ENCODE measurements around the gene TRIM24.
"Not testable (repeated sequence)": the region's sequence is repeated elsewhere in the genome, so short reads cannot be mapped to it uniquely, and the experiment has no call there.

TRIM24 gene

GRCh38 chr7:138525757-138526156 is 65.7 kb downstream of the TRIM24 start:
- Histone ChIP-seq H3F3A (ENCODE audit: low read depth) (no peaks in the 10 kb centered on the region), H3K9me3 (ENCODE audit: insufficient read depth, low read depth, low read length) (peaks cover 26% of the 10 kb centered on the region), H3K4me3 (ENCODE audit: low read length, poor library complexity, severe bottlenecking) (no peak overlapping the region), H3K4me2 (ENCODE audit: low read depth, low read length, poor library complexity, severe bottlenecking) (no peak overlapping the region), H3K79me2 (ENCODE audit: insufficient read depth, low read length) (no peaks in the 10 kb centered on the region), H3K36me3 (ENCODE audit: insufficient read depth, low read length) (peaks cover 75% of the 10 kb centered on the region), H3K27me3 (ENCODE audit: insufficient read depth, low read length, poor library complexity, severe bottlenecking) (no peaks in the 10 kb centered on the region), H3K4me1 (ENCODE audit: insufficient read depth, low read length, poor library complexity, severe bottlenecking) (no peaks in the 10 kb centered on the region), H3K9ac (ENCODE audit: low read depth, low read length, poor library complexity, severe bottlenecking) (no peak overlapping the region), H2AFZ (ENCODE audit: low read length) (no peak overlapping the region), H4K20me1 (ENCODE audit: insufficient read depth, low read length, poor library complexity, severe bottlenecking) (no peaks in the 10 kb centered on the region), H3K9me2 (replicated peaks; ENCODE audit: low read depth, low read length) (no peaks in the 10 kb centered on the region)
- no peak for TF ChIP-seq CTCF (conservative IDR thresholded peaks at IDR 0.05; ENCODE audit: low read length)
- TF ChIP-seq EZH2phosphoT487 (IDR thresholded peaks at IDR 0.05; ENCODE audit: borderline replicate concordance), result no peak

- Histone ChIP-seq H3K9ac (ENCODE audit: low read depth, low read length, poor library complexity, severe bottlenecking) (no peak overlapping the region), H3K4me3 (ENCODE audit: low read length, poor library complexity, severe bottlenecking) (no peak overlapping the region), H3K27me3 (ENCODE audit: insufficient read depth, low read length, poor library complexity, severe bottlenecking) (no peaks in the 10 kb centered on the region), H3K4me2 (ENCODE audit: low read depth, low read length, poor library complexity, severe bottlenecking) (no peak overlapping the region), H3K9me3 (ENCODE audit: insufficient read depth, low read depth, low read length) (peaks cover 26% of the 10 kb centered on the region), H3K36me3 (ENCODE audit: insufficient read depth, low read length) (peaks cover 62% of the 10 kb centered on the region), H3K9me2 (replicated peaks; ENCODE audit: low read depth, low read length) (no peaks in the 10 kb centered on the region), H3K79me2 (ENCODE audit: insufficient read depth, low read length) (no peaks in the 10 kb centered on the region), H3F3A (ENCODE audit: low read depth) (no peaks in the 10 kb centered on the region), H2AFZ (ENCODE audit: low read length) (no peak overlapping the region), H4K20me1 (ENCODE audit: insufficient read depth, low read length, poor library complexity, severe bottlenecking) (no peaks in the 10 kb centered on the region), H3K4me1 (ENCODE audit: insufficient read depth, low read length, poor library complexity, severe bottlenecking) (no peaks in the 10 kb centered on the region)
- TF ChIP-seq CTCF (conservative IDR thresholded peaks at IDR 0.05; ENCODE audit: low read length) (no peak), EZH2phosphoT487 (IDR thresholded peaks at IDR 0.05; ENCODE audit: borderline replicate concordance) (no peak)
Observed at GRCh38 chr7:138527746-138528223, 67.7 kb downstream of the TRIM24 start.

- H3K9me2 ChIP-seq (replicated peaks; ENCODE audit: low read depth, low read length); H3K79me2 ChIP-seq (ENCODE audit: insufficient read depth, low read length); H3K4me2 ChIP-seq (ENCODE audit: low read depth, low read length, poor library complexity, severe bottlenecking); H2AFZ ChIP-seq (ENCODE audit: low read length); H3K9me3 ChIP-seq (ENCODE audit: insufficient read depth, low read depth, low read length); H3K27me3 ChIP-seq (ENCODE audit: insufficient read depth, low read length, poor library complexity, severe bottlenecking); H4K20me1 ChIP-seq (ENCODE audit: insufficient read depth, low read length, poor library complexity, severe bottlenecking); H3K9ac ChIP-seq (ENCODE audit: low read depth, low read length, poor library complexity, severe bottlenecking); H3F3A ChIP-seq (ENCODE audit: low read depth); H3K4me1 ChIP-seq (ENCODE audit: insufficient read depth, low read length, poor library complexity, severe bottlenecking); H3K4me3 ChIP-seq (ENCODE audit: low read length, poor library complexity, severe bottlenecking): not testable (repeated sequence)
- H3K36me3 ChIP-seq (ENCODE audit: insufficient read depth, low read length), result peaks cover 43% of the 10 kb centered on the region
Observed at GRCh38 chr7:138536833-138537232, 76.8 kb downstream of the TRIM24 start.

- Histone ChIP-seq H2AFZ (ENCODE audit: low read length) (no peak overlapping the region), H3F3A (ENCODE audit: low read depth) (no peaks in the 10 kb centered on the region), H3K79me2 (ENCODE audit: insufficient read depth, low read length) (no peaks in the 10 kb centered on the region), H3K27me3 (ENCODE audit: insufficient read depth, low read length, poor library complexity, severe bottlenecking) (no peaks in the 10 kb centered on the region), H3K4me3 (ENCODE audit: low read length, poor library complexity, severe bottlenecking) (no peak overlapping the region), H3K36me3 (ENCODE audit: insufficient read depth, low read length) (peaks cover 58% of the 10 kb centered on the region), H3K4me1 (ENCODE audit: insufficient read depth, low read length, poor library complexity, severe bottlenecking) (no peaks in the 10 kb centered on the region), H4K20me1 (ENCODE audit: insufficient read depth, low read length, poor library complexity, severe bottlenecking) (no peaks in the 10 kb centered on the region), H3K9ac (ENCODE audit: low read depth, low read length, poor library complexity, severe bottlenecking) (no peak overlapping the region), H3K4me2 (ENCODE audit: low read depth, low read length, poor library complexity, severe bottlenecking) (no peak overlapping the region), H3K9me2 (replicated peaks; ENCODE audit: low read depth, low read length) (no peaks in the 10 kb centered on the region), H3K9me3 (ENCODE audit: insufficient read depth, low read depth, low read length) (no peaks in the 10 kb centered on the region)
- no peak for TF ChIP-seq EZH2phosphoT487 (IDR thresholded peaks at IDR 0.05; ENCODE audit: borderline replicate concordance)
- TF ChIP-seq CTCF (conservative IDR thresholded peaks at IDR 0.05; ENCODE audit: low read length), result no peak
Observed at GRCh38 chr7:138538518-138538917, 78.5 kb downstream of the TRIM24 start.
